Upper lobe of left lung (tissue), 6 donors: ENCODE data around the gene UBE2I. TPM values are rescaled to one million over a fixed set of nuclear protein-coding genes. Genes with fewer than 3 reads are reported as not detected.

ENCODE experiments used
- ATAC-seq, 2 donors: fragments of 200-7000 bp; cut with Tn5 transposase; one replicate each; pipeline ENCODE4 v1.9.1; 2022; ENCODE audit warnings: mild to moderate bottlenecking in 2 of 2, moderate library complexity in 2 of 2; ENCODE audit not compliant: low FRiP score in 2 of 2
- DNase-seq, 2 donors: peaks; one replicate each; pipeline ENCODE4 v3.0.0-alpha.2; 2019 to 2020
- H3K27ac ChIP-seq, 4 donors: fragments of 200-600 bp; sonication (generic); one replicate each; pipeline ENCODE4 v1.5.1; 2016 to 2019
- H3K27me3 ChIP-seq, 4 donors: fragments of 200-600 bp; sonication (generic); one replicate each; pipeline ENCODE4 v1.5.1; 2017 to 2019
- H3K36me3 ChIP-seq, 4 donors: fragments of 200-600 bp; sonication (generic); one replicate each; pipeline ENCODE4 v1.5.1; 2016 to 2019
- H3K4me1 ChIP-seq, 4 donors: fragments of 200-600 bp; sonication (generic); one replicate each; pipeline ENCODE4 v1.5.1; 2018 to 2019
- H3K4me3 ChIP-seq, 4 donors: fragments of 200-600 bp; sonication (generic); one replicate each; pipeline ENCODE4 v1.5.1; 2017 to 2019; ENCODE audit warnings: mild to moderate bottlenecking in 2 of 4, moderate library complexity in 1 of 4
- H3K9me3 ChIP-seq, 4 donors: fragments of 200-600 bp; sonication (generic); one replicate each; pipeline ENCODE4 v1.5.1; 2018 to 2019
- EP300 ChIP-seq, 4 donors: sonication (generic); formaldehyde crosslinking; IDR thresholded peaks; one replicate each; pipeline ENCODE4 v1.5.1; 2017; ENCODE audit warnings: antibody characterized with exemption in 4 of 4, control low read depth in 2 of 4
- POLR2A ChIP-seq, 4 donors: fragments of 450-650 bp; IDR thresholded peaks; one replicate each; pipeline ENCODE4 v1.5.1; 2016 to 2017; ENCODE audit warnings: antibody characterized with exemption in 4 of 4, mild to moderate bottlenecking in 2 of 4
- POLR2AphosphoS5 ChIP-seq, 2 donors: sonication (generic); formaldehyde crosslinking; IDR thresholded peaks; one replicate each; pipeline ENCODE4 v1.5.1; 2017; ENCODE audit warnings: antibody characterized with exemption in 2 of 2
- WGBS, 2 donors: methylation state at CpG; one replicate each; pipeline ENCODE4 v1.1.5; 2017 to 2018; 5-methylcytosine and 5-hydroxymethylcytosine counted together
- total RNA-seq, 6 donors: library from RNA; depleted of rRNA in 4 of 6; stranded (reverse); fragments of >200 nt in 4 of 6; gene quantifications; one replicate each; pipeline versions ENCODE4 v1.1.0 to v1.2.1, GENCODE V29; 2016 to 2021
- TF ChIP-seq, protein P1 (sequence below), 6 experiments: fragments of 450-650 bp in 4 of 6; fragments of 200-600 bp in 2 of 6; sonication (generic) in 2 of 6; IDR thresholded peaks; one replicate each; pipeline ENCODE4 v1.5.1; 2016 to 2019; ENCODE audit warnings: antibody characterized with exemption in 6 of 6
- donor health status: DM: no; HTN: no; CAD: no; lungs with moderate emphysema.
- donor health status: DM: no; HTN: yes; CAD: no; lungs with severe emphysema.

UBE2I gene
- total RNA-seq, 6 donors from 2014 or later: 51.4 to 113 (median 92.0) TPM

- H3K36me3 ChIP-seq: peaks cover 11 to 87% (median 66%) of the 10 kb centered on the region in 4 donors
Measured at GRCh38 chr16:1364510-1364909, 55.1 kb downstream of the UBE2I start.

GRCh38 chr16:1366060-1366711 is 56.8 kb downstream of the UBE2I start:
- Histone ChIP-seq H3K4me1 (no peaks in the 10 kb centered on the region), H3K27ac (no peak overlapping the region), H3K9me3 (no peaks in the 10 kb centered on the region), H3K36me3 (peaks cover 16 to 83% (median 67%) of the 10 kb centered on the region in 4 donors), H3K4me3 (no peak overlapping the region), H3K27me3 (no peaks in the 10 kb centered on the region)
- TF ChIP-seq POLR2A (IDR thresholded peaks at IDR 0.05): no peak
- 85 to 91% methylated on average over 15 to 21 of the region's 29 CpGs for WGBS, 2 donors
- ATAC-seq (peak in 1 of 2 donors; percentile 18), DNase-seq (peak in 1 of 2 donors; percentile 71)

More at GRCh38 chr16:1364510-1364909, 55.1 kb downstream of the UBE2I start:
- Histone ChIP-seq H3K27me3 (no peaks in the 10 kb centered on the region), H3K27ac (no peak overlapping the region), H3K4me1 (no peaks in the 10 kb centered on the region), H3K9me3 (no peaks in the 10 kb centered on the region), H3K4me3 (no peak overlapping the region)
- WGBS, 2 donors: 90% methylated on average over 14 to 22 of the region's 22 CpGs
- DNase-seq (peak in 1 of 2 donors; percentile 71), ATAC-seq (no peak)
- TF ChIP-seq POLR2A (IDR thresholded peaks at IDR 0.05) (no peak), POLR2AphosphoS5 (IDR thresholded peaks at IDR 0.05) (no peak), EP300 (IDR thresholded peaks at IDR 0.05) (no peak)
- TF ChIP-seq, protein P1, sequence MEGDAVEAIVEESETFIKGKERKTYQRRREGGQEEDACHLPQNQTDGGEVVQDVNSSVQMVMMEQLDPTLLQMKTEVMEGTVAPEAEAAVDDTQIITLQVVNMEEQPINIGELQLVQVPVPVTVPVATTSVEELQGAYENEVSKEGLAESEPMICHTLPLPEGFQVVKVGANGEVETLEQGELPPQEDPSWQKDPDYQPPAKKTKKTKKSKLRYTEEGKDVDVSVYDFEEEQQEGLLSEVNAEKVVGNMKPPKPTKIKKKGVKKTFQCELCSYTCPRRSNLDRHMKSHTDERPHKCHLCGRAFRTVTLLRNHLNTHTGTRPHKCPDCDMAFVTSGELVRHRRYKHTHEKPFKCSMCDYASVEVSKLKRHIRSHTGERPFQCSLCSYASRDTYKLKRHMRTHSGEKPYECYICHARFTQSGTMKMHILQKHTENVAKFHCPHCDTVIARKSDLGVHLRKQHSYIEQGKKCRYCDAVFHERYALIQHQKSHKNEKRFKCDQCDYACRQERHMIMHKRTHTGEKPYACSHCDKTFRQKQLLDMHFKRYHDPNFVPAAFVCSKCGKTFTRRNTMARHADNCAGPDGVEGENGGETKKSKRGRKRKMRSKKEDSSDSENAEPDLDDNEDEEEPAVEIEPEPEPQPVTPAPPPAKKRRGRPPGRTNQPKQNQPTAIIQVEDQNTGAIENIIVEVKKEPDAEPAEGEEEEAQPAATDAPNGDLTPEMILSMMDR (IDR thresholded peaks at IDR 0.05): no peak

DNA sequence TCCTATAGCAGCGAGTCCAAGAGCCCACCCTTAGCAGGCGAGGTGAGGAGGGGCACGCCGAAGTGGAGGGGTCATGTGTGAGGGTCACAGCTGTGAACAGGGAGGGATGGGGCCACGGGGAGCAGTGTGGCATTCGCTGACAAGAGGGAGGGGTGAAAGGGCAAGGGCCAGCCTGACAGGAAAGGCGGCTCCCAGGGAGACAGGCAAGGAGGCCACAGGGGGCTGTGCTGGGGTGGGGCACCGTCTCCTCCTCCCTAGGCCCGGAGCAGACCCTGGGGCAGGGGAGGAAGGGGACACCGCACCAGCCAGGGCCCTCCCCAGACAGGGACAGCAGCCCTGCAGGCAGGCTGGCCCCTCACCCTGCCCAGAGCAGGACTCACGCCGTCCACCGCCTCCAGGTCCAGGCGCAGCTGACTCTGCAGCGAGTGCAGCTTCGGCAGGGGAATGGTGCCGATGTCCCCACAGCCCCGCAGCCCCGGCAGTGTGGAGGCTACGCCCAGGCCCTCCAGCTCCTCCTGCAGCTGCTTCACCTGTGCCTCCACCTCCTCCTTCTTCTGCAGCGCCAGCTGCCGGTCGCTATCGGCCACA is 57.4 kb downstream of the UBE2I start:
- Histone ChIP-seq H3K36me3 (peaks cover 19 to 83% (median 67%) of the 10 kb centered on the region in 4 donors), H3K4me1 (no peaks in the 10 kb centered on the region), H3K4me3 (no peak overlapping the region), H3K27me3 (no peaks in the 10 kb centered on the region), H3K9me3 (no peaks in the 10 kb centered on the region), H3K27ac (no peak overlapping the region)
- WGBS, 2 donors: 88 to 92% methylated on average over 21 to 22 of the region's 24 CpGs
- no peak for ATAC-seq
- DNase-seq: peak in 1 of 2 donors; percentile 77
- TF ChIP-seq POLR2AphosphoS5 (IDR thresholded peaks at IDR 0.05) (no peak), POLR2A (IDR thresholded peaks at IDR 0.05) (no peak), EP300 (IDR thresholded peaks at IDR 0.05) (no peak)
- TF ChIP-seq, protein P1 (IDR thresholded peaks at IDR 0.05): no peak

DNA sequence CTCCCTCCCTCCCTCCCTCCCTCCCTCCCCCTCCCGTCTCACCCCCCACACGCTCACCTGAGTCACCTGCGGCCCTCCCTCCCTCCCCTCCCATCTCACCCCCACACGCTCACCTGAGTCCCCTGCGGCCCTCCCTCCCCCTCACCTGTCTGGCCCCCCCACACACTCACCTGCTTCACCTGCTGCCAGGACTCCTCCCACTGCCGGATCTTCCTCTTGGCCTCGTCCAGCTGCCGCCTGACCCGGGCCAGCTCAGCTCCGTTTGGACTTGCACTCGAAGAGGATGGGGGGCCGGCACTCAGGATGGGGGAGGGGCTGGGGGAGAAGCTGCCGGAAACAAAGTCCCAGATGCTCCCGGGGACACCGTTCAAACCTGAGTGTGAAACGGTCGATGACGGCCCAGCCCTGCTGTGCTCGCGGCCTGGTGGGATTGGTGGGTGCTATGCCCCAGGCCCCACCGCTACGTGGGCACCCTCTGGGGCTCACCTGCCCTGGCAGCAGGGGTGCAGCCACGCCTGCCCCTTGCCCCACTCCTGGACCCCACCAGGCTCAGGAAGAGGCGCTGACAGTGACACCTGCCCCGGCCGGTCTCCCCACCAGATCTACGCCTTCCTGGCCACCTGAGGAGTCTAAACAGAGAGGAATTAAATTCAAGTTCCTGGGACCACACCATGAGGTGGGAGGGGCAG is 58.2 kb downstream of the UBE2I start:
- H3K36me3 ChIP-seq: peaks cover 14 to 75% (median 59%) of the 10 kb centered on the region in 4 donors
- H3K9me3 ChIP-seq: no peaks in the 10 kb centered on the region
- ATAC-seq: no peak
- H3K27ac ChIP-seq: no peak overlapping the region
- no peaks in the 10 kb centered on the region for H3K4me1 ChIP-seq
- WGBS, 2 donors: 91 to 100% methylated on average over 4 to 22 of the region's 27 CpGs
- no peaks in the 10 kb centered on the region for H3K27me3 ChIP-seq
- TF ChIP-seq POLR2A (IDR thresholded peaks at IDR 0.05): no peak
- no peak for TF ChIP-seq EP300 (IDR thresholded peaks at IDR 0.05)
- TF ChIP-seq POLR2AphosphoS5 (IDR thresholded peaks at IDR 0.05): no peak
- DNase-seq: peak in 1 of 2 donors; percentile 58
- H3K4me3 ChIP-seq: no peak overlapping the region

DNA sequence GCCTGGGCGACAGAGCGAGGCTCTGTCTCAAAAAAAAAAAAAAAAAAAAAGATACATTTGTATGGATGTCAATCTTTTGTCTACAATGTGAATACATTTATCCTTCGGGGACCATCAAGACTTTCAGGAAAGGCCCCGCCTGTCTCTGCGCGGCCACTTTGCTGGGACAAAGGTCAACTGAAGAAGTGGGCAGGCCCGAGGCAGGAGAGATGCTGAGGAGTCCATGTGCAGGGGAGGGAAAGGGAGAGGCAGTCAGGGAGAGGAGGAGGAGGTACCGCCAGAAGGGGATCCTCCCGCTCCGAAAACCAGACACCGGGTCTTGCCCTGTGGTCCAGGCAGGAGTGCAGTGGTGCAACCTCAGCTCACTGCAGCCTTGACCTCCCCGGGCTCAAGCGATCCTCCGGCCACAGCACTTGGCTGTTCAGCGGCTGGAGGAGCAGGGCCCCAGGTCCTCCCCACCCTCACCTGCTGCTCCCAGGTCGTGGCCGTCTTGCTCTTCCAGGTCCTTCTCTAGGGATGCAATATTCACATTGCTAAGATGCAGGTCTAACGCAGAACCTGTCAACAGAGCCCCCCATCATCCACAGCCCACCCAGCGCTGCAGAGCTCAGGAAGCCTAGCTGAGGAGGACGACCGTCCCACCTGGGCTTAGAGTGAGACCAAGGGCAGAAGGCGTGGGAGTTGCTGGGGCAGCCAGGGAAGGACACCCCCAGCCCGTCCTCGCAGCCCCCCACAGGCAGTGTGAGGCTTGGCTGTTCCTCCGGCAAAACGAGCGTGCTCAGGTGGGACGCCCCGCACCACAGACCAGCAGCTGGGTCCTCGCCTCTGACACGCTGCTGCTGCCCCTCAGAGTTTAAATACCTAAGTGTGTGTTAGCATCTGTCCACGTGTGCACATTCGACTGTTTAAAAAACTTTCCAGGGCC is 61.9 kb downstream of the UBE2I start:
- no peak for TF ChIP-seq POLR2AphosphoS5 (IDR thresholded peaks at IDR 0.05)
- TF ChIP-seq, protein P1 (IDR thresholded peaks at IDR 0.05): no peak
- TF ChIP-seq POLR2A (IDR thresholded peaks at IDR 0.05): no peak
- TF ChIP-seq EP300 (IDR thresholded peaks at IDR 0.05): no peak
- Histone ChIP-seq H3K27me3 (no peaks in the 10 kb centered on the region), H3K27ac (no peak overlapping the region), H3K9me3 (no peaks in the 10 kb centered on the region), H3K36me3 (peaks cover 14 to 58% (median 35%) of the 10 kb centered on the region in 4 donors), H3K4me3 (no peak overlapping the region), H3K4me1 (no peaks in the 10 kb centered on the region)
- WGBS, 2 donors: 92 to 94% methylated on average over 32 to 33 of the region's 33 CpGs
- ATAC-seq (no peak), DNase-seq (peak in 1 of 2 donors; percentile 63)
